Tibial artery (tissue), 4 donors: ENCODE results near the gene PROX2.

ENCODE experiments used
- DNase-seq, 2 donors: peaks; one replicate each; pipeline ENCODE4 v3.0.0-alpha.2; 2019
- H3K27ac ChIP-seq, 2 donors: fragments of 200-600 bp; sonication (generic) in 1 of 2; 1 replicate in 1 of 2; 2 replicates in 1 of 2; pipeline ENCODE4 v1.5.1; 2018 to 2019; ENCODE audit warnings: mild to moderate bottlenecking in 1 of 2
- H3K27me3 ChIP-seq, 2 donors: fragments of 200-600 bp; sonication (generic) in 1 of 2; one replicate each; pipeline versions ENCODE4 v1.5.1 to v1.6.0; 2016 to 2019
- H3K36me3 ChIP-seq, 3 donors: fragments of 200-600 bp; sonication (generic) in 2 of 3; one replicate each; pipeline ENCODE4 v1.5.1; 2016 to 2019; ENCODE audit warnings: mild to moderate bottlenecking in 2 of 3
- H3K4me1 ChIP-seq, 4 donors: fragments of 200-600 bp; sonication (generic) in 2 of 4; 1 replicate in 3 of 4; 2 replicates in 1 of 4; pipeline ENCODE4 v1.5.1; 2016 to 2019
- H3K4me3 ChIP-seq, 2 donors: fragments of 200-600 bp; sonication (generic) in 1 of 2; 1 replicate in 1 of 2; 2 replicates in 1 of 2; pipeline ENCODE4 v1.5.1; 2018 to 2019; ENCODE audit warnings: mild to moderate bottlenecking in 2 of 2
- H3K9me3 ChIP-seq, 3 donors: fragments of 200-600 bp; sonication (generic) in 1 of 3; one replicate each; pipeline ENCODE4 v1.5.1; 2016 to 2019
- CTCF ChIP-seq, 2 experiments: fragments of 200-600 bp in 1 of 2; fragments of 450-650 bp in 1 of 2; IDR thresholded peaks; one replicate each; pipeline ENCODE4 v1.5.1; 2017 to 2019; ENCODE audit warnings: antibody characterized with exemption in 2 of 2, mild to moderate bottlenecking in 1 of 2, moderate library complexity in 1 of 2
- intact Hi-C: fragments of 100-400 bp; cut with DNase I; formaldehyde crosslinking; loops from one replicate; pipeline ENCODE4 v1.15.0; 2023; ENCODE audit warnings: low total_unique reads

PROX2 gene

GRCh38 chr14:74888164-74889158, 12.5 kb upstream of the PROX2 start:
- H3K27ac ChIP-seq: no peak overlapping the region
- no peaks in the 10 kb centered on the region for H3K27me3 ChIP-seq
- no peak for DNase-seq
- H3K36me3 ChIP-seq: peaks cover 44 to 59% (median 50%) of the 10 kb centered on the region in 3 donors
- TF ChIP-seq CTCF (IDR thresholded peaks at IDR 0.05): no peak
- H3K4me3 ChIP-seq: no peak overlapping the region
- peaks cover 0 to 42% (median 30%) of the 10 kb centered on the region in 4 donors for H3K4me1 ChIP-seq
- intact Hi-C loops: no loop called here
- no peaks in the 10 kb centered on the region for H3K9me3 ChIP-seq

- intact Hi-C loops: no loop called here
- Histone ChIP-seq H3K4me3 (no peak overlapping the region), H3K36me3 (peaks cover 22 to 34% (median 26%) of the 10 kb centered on the region in 3 donors), H3K27ac (peak overlapping the region; percentile 46 to 92), H3K4me1 (peaks cover 0 to 56% (median 38%) of the 10 kb centered on the region in 4 donors), H3K9me3 (no peaks in the 10 kb centered on the region), H3K27me3 (no peaks in the 10 kb centered on the region)
- DNase-seq: no peak
- TF ChIP-seq CTCF (IDR thresholded peaks at IDR 0.05): no peak
Observed at GRCh38 chr14:74886001-74886400, 10.1 kb upstream of the PROX2 start.

- H3K9me3 ChIP-seq: no peaks in the 10 kb centered on the region
- intact Hi-C loops: no loop called here
- peaks cover 0 to 53% (median 37%) of the 10 kb centered on the region in 4 donors for H3K4me1 ChIP-seq
- peaks cover 0 to 12% (median 8%) of the 10 kb centered on the region in 3 donors for H3K36me3 ChIP-seq
- H3K27me3 ChIP-seq: no peaks in the 10 kb centered on the region
- peak; percentile 54 to 72 for DNase-seq
- H3K27ac ChIP-seq: peak overlapping the region; percentile 92 to 99
- H3K4me3 ChIP-seq: peak overlapping the region; percentile 87 to 98
- no peak for TF ChIP-seq CTCF (IDR thresholded peaks at IDR 0.05)
Observed at GRCh38 chr14:74882103-74882920, 6.4 kb upstream of the PROX2 start.

DNA sequence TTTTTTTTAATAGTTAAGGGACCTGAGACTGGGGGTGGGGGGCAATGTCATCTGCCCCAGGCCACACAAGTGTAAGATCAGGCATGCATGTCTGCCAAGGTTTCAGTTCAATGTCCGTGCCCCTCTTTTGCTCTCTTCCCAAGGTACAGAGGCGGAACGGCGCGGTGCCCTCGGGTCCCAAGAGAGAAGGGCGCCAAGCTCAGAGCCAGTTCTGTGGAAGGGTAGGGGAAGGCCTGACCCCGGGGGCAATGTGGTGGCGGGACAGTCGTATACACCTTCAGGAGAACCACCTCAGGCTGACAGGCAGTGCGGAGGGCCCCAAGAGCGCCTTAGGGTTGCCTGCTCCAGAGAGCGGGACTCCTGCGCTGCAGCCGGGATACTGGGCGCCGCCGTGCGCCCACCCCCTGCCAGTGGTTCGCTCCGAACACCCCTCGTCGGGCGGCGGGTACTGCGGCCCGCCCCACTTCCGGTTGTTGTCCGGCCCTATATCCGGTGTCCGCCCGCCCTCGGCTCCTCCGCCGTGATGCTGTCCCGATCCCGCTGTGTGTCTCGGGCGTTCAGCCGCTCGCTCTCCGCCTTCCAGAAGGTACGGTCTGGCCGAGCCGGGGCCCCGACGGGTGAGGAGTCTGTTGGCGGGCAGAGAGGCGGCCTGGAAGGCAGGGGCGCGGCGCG, 5.6 kb upstream of the PROX2 start, which contains the start of gene DLST:
Gene DLST, plus strand, starts transcription at position 486 of the 672 bp plus-strand sequence. Its CDS starts 38 bp downstream, at position 524.
- no peaks in the 10 kb centered on the region for H3K9me3 ChIP-seq
- H3K27me3 ChIP-seq: no peaks in the 10 kb centered on the region
- intact Hi-C loops: no loop called here
- peak within 1 kb of the TSS; percentile 87 to 98 for H3K4me3 ChIP-seq
- H3K36me3 ChIP-seq: peaks cover 0 to 8% (median 7%) of the 10 kb centered on the region in 3 donors
- peaks cover 0 to 48% (median 34%) of the 10 kb centered on the region in 4 donors for H3K4me1 ChIP-seq
- no peak for TF ChIP-seq CTCF (IDR thresholded peaks at IDR 0.05)
- H3K27ac ChIP-seq: peak within 1 kb of the TSS; percentile 92 to 99
- peak; percentile 81 to 90 for DNase-seq
